Mesenchymal stem cell (in vitro differentiated cells and primary cell): ENCODE results near the gene KRT13.

Source experiments
- DNase-seq: peaks from one replicate; pipeline ENCODE4 v3.0.0-alpha.2; 2013
- H2AFZ ChIP-seq: one replicate; pipeline ENCODE4 v1.6.1; 2013; ENCODE audit warnings: low read depth, mild to moderate bottlenecking, control low read depth, inconsistent platforms, low read length, moderate library complexity
- H2AK5ac ChIP-seq: 2 replicates; pipeline ENCODE4 v1.6.1; 2013; ENCODE audit warnings: low read length, moderate library complexity, mild to moderate bottlenecking, inconsistent platforms; ENCODE audit not compliant: severe bottlenecking
- H2BK120ac ChIP-seq: one replicate; pipeline ENCODE4 v1.6.1; 2013; ENCODE audit warnings: low read depth, mild to moderate bottlenecking, inconsistent platforms, low read length, moderate library complexity
- H2BK12ac ChIP-seq, 2 experiments: one replicate each; pipeline ENCODE4 v1.6.1; 2013; ENCODE audit warnings: inconsistent platforms in 2 of 2, low read length in 2 of 2, mild to moderate bottlenecking in 2 of 2, moderate library complexity in 2 of 2, control low read depth in 1 of 2
- H2BK15ac ChIP-seq: one replicate; pipeline ENCODE4 v1.6.1; 2013; ENCODE audit warnings: mild to moderate bottlenecking, low read depth, inconsistent platforms; ENCODE audit not compliant: poor library complexity, severe bottlenecking
- H2BK5ac ChIP-seq: 2 replicates; pipeline ENCODE4 v1.6.1; 2013; ENCODE audit warnings: low read depth, mild to moderate bottlenecking, low read length, control low read depth, inconsistent platforms; ENCODE audit not compliant: poor library complexity, severe bottlenecking
- H3K14ac ChIP-seq, 2 experiments: one replicate each; pipeline ENCODE4 v1.6.1; 2013; ENCODE audit warnings: inconsistent platforms in 2 of 2, low read length in 2 of 2, control low read depth in 1 of 2, mild to moderate bottlenecking in 1 of 2, moderate library complexity in 1 of 2
- H3K18ac ChIP-seq, 2 experiments: one replicate each; pipeline ENCODE4 v1.6.1; 2013; ENCODE audit warnings: inconsistent platforms in 2 of 2, low read length in 2 of 2, control low read depth in 1 of 2, low read depth in 1 of 2, mild to moderate bottlenecking in 1 of 2
- H3K23ac ChIP-seq, 2 experiments: one replicate each; pipeline ENCODE4 v1.6.1; 2013; ENCODE audit warnings: inconsistent platforms in 2 of 2, low read length in 2 of 2, mild to moderate bottlenecking in 2 of 2, moderate library complexity in 2 of 2, control low read depth in 1 of 2
- H3K27ac ChIP-seq: 2 replicates; pipeline ENCODE4 v1.5.1; 2013; ENCODE audit warnings: mild to moderate bottlenecking, moderate library complexity, low read length, control low read depth, inconsistent platforms; ENCODE audit not compliant: poor library complexity, severe bottlenecking
- H3K27me3 ChIP-seq, 2 experiments: 2 replicates each; pipeline versions ENCODE4 v1.6.1 to v1.7.0; 2013; ENCODE audit warnings: low read length in 2 of 2, mild to moderate bottlenecking in 2 of 2, moderate library complexity in 2 of 2, control low read depth in 1 of 2, inconsistent platforms in 1 of 2; ENCODE audit not compliant: control insufficient read depth in 1 of 2, insufficient read depth in 1 of 2
- H3K36me3 ChIP-seq, 2 experiments: 2 replicates each; pipeline versions ENCODE4 v1.6.1 to v1.7.0; 2013; ENCODE audit warnings: low read length in 2 of 2, control low read depth in 1 of 2, inconsistent platforms in 1 of 2, low read depth in 1 of 2, mild to moderate bottlenecking in 1 of 2; ENCODE audit not compliant: insufficient read depth in 2 of 2, control insufficient read depth in 1 of 2
- H3K4ac ChIP-seq, 2 experiments: one replicate each; pipeline ENCODE4 v1.6.1; 2013; ENCODE audit warnings: inconsistent platforms in 2 of 2, low read length in 2 of 2, mild to moderate bottlenecking in 2 of 2, moderate library complexity in 2 of 2, control low read depth in 1 of 2, low read depth in 1 of 2
- H3K4me1 ChIP-seq: 2 replicates; pipeline ENCODE4 v1.6.1; 2013; ENCODE audit warnings: low read depth, low read length, control low read depth; ENCODE audit not compliant: control insufficient read depth, insufficient read depth
- H3K4me2 ChIP-seq: 2 replicates; pipeline ENCODE4 v1.6.1; 2013; ENCODE audit warnings: low read length, mild to moderate bottlenecking, inconsistent platforms; ENCODE audit not compliant: poor library complexity, severe bottlenecking
- H3K4me3 ChIP-seq, 2 experiments: 2 replicates each; pipeline versions ENCODE4 v1.5.1 to v1.7.0; 2013; ENCODE audit warnings: low read length in 2 of 2, mild to moderate bottlenecking in 2 of 2, control low read depth in 1 of 2, low read depth in 1 of 2; ENCODE audit not compliant: insufficient read depth in 1 of 2
- H3K79me1 ChIP-seq: replicated peaks from 2 replicates; pipeline ENCODE4 v1.6.1; 2013; ENCODE audit warnings: mild to moderate bottlenecking, control low read depth, low read length, inconsistent platforms; ENCODE audit not compliant: poor library complexity, severe bottlenecking
- H3K9ac ChIP-seq: 2 replicates; pipeline ENCODE4 v1.7.0; 2013; ENCODE audit warnings: mild to moderate bottlenecking, low read length, moderate library complexity
- H3K9me3 ChIP-seq: 2 replicates; pipeline ENCODE4 v1.7.0; 2013; ENCODE audit warnings: mild to moderate bottlenecking, low read length; ENCODE audit not compliant: control insufficient read depth
- H4K8ac ChIP-seq: one replicate; pipeline ENCODE4 v1.6.1; 2013; ENCODE audit warnings: inconsistent platforms, mild to moderate bottlenecking, low read length, moderate library complexity
- H4K91ac ChIP-seq: one replicate; pipeline ENCODE4 v1.6.1; 2013; ENCODE audit warnings: mild to moderate bottlenecking, low read length, inconsistent platforms
- WGBS: methylation state at CpG from one replicate; pipeline ENCODE4 v1.1.7; 2013; ENCODE audit warnings: mixed read lengths; 5-methylcytosine and 5-hydroxymethylcytosine counted together

Gene KRT13

DNA sequence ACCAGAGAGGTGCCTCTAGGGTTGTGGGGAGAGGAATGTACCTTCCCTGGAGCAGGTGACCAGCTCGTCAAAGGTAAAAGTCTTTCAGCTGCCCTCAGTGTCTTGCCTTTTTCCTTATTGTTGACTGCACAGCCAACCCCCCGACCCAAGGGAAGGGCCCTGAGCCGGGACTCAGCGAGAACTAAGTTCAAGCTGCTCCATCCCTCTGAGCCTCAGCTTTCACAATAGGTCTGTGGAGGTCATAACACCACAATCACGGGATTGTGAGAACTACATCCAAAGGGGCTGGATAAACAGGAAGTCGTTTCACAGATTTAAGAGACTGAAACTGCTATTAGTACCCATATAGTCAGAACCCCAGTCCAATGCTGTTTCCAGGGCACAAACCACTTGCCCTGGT, 13.1 kb downstream of the KRT13 start:
- H3K18ac ChIP-seq = peak overlapping the region in 1 of 2 experiments; percentile 73
- H3K23ac ChIP-seq = no peak overlapping the region
- WGBS = 41% methylated on average over 6 of the region's 6 CpGs
- peak; percentile 77 for DNase-seq
- no peak overlapping the region for H3K27ac ChIP-seq
- no peaks in the 10 kb centered on the region for H3K79me1 ChIP-seq
- H4K91ac ChIP-seq = peak overlapping the region; percentile 40
- H3K27me3 ChIP-seq = peaks cover 0 to 4% of the 10 kb centered on the region in 2 experiments
- H2BK5ac ChIP-seq = no peak overlapping the region
- no peak overlapping the region for H3K9ac ChIP-seq
- H3K14ac ChIP-seq = no peak overlapping the region
- no peak overlapping the region for H2BK15ac ChIP-seq
- H2BK12ac ChIP-seq = peak overlapping the region; percentile 51 to 64
- H2BK120ac ChIP-seq = no peak overlapping the region
- H3K36me3 ChIP-seq = no peaks in the 10 kb centered on the region
- no peak overlapping the region for H3K4ac ChIP-seq
- peaks cover 19% of the 10 kb centered on the region for H3K4me1 ChIP-seq
- peak overlapping the region; percentile 88 for H4K8ac ChIP-seq
- no peak overlapping the region for H2AK5ac ChIP-seq
- H3K9me3 ChIP-seq = no peaks in the 10 kb centered on the region
- H3K4me3 ChIP-seq = no peak overlapping the region
- no peak overlapping the region for H3K4me2 ChIP-seq
- H2AFZ ChIP-seq = no peak overlapping the region

GRCh38 chr17:41491476-41491875, 13.9 kb downstream of the KRT13 start:
- Histone ChIP-seq H3K9me3 (no peaks in the 10 kb centered on the region), H4K91ac (peak overlapping the region; percentile 93), H2BK120ac (peak overlapping the region; percentile 38), H2AFZ (no peak overlapping the region), H3K9ac (no peak overlapping the region), H3K4me3 (no peak overlapping the region), H3K23ac (no peak overlapping the region), H2AK5ac (no peak overlapping the region), H3K27me3 (peaks cover 0 to 12% of the 10 kb centered on the region in 2 experiments), H3K18ac (no peak overlapping the region), H2BK15ac (no peak overlapping the region), H2BK5ac (no peak overlapping the region), H3K36me3 (no peaks in the 10 kb centered on the region), H4K8ac (no peak overlapping the region), H2BK12ac (peak overlapping the region; percentile 26 to 59), H3K4me2 (no peak overlapping the region), H3K14ac (no peak overlapping the region), H3K27ac (no peak overlapping the region), H3K4me1 (peaks cover 14% of the 10 kb centered on the region), H3K4ac (peak overlapping the region in 1 of 2 experiments; percentile 45), H3K79me1 (no peaks in the 10 kb centered on the region)
- WGBS = 96% methylated on average over 2 of the region's 2 CpGs
- DNase-seq = no peak

GRCh38 chr17:41490000-41490990, 15.1 kb downstream of the KRT13 start:
- no peak for DNase-seq
- Histone ChIP-seq H2AFZ (no peak overlapping the region), H3K27me3 (peaks cover 0 to 15% of the 10 kb centered on the region in 2 experiments), H4K8ac (no peak overlapping the region), H3K9me3 (no peaks in the 10 kb centered on the region), H2BK120ac (no peak overlapping the region), H3K27ac (no peak overlapping the region), H3K14ac (no peak overlapping the region), H2AK5ac (no peak overlapping the region), H4K91ac (peak overlapping the region; percentile 18), H3K4me2 (no peak overlapping the region), H2BK5ac (no peak overlapping the region), H3K9ac (no peak overlapping the region), H2BK15ac (no peak overlapping the region), H3K4ac (no peak overlapping the region), H2BK12ac (peak overlapping the region; percentile 14 to 87), H3K23ac (no peak overlapping the region), H3K4me3 (no peak overlapping the region), H3K79me1 (no peaks in the 10 kb centered on the region), H3K4me1 (peaks cover 14% of the 10 kb centered on the region), H3K18ac (peak overlapping the region in 1 of 2 experiments; percentile 18), H3K36me3 (no peaks in the 10 kb centered on the region)
- WGBS = 77% methylated on average over 10 of the region's 10 CpGs

DNA sequence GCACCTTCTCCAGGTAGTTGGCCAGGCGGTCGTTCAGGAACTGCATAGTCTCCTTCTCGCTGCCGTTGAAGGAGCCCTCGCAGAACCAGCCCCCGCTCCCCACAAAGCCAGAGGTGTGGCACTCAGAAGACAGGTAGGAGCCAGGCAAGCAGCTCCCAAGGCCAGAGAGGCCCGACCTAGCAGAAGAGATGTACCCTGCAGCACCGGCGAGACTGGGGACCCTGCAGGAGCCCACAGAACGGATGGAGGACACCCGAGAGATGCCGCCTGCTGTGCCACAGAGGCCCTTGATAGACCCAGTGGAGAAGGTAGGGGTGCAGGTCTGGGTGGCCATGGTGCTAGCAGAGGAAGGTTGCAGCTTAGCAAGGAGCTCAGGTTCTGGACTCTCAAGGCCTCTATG, 15.9 kb downstream of the KRT13 start, which contains the start of gene KRT36:
Gene KRT36 (minus strand): TSS at position 380 of the 400 bp plus-strand sequence. CDS start 46 bp downstream, at position 334.
- Histone ChIP-seq H3K23ac (no peak within 1 kb of the TSS), H3K9me3 (no peaks in the 10 kb centered on the region), H4K8ac (no peak within 1 kb of the TSS), H3K14ac (no peak within 1 kb of the TSS), H3K4ac (no peak within 1 kb of the TSS), H2AFZ (no peak within 1 kb of the TSS), H3K9ac (no peak within 1 kb of the TSS), H3K18ac (peak within 1 kb of the TSS in 1 of 2 experiments; percentile 18), H2AK5ac (no peak within 1 kb of the TSS), H3K36me3 (no peaks in the 10 kb centered on the region), H3K79me1 (no peaks in the 10 kb centered on the region), H2BK15ac (peak within 1 kb of the TSS; percentile 54), H4K91ac (peak within 1 kb of the TSS; percentile 18), H2BK5ac (no peak within 1 kb of the TSS), H3K4me1 (peaks cover 11% of the 10 kb centered on the region), H3K27me3 (peaks cover 0 to 16% of the 10 kb centered on the region in 2 experiments), H2BK12ac (peak within 1 kb of the TSS; percentile 14 to 87), H3K4me2 (no peak within 1 kb of the TSS), H3K27ac (no peak within 1 kb of the TSS), H2BK120ac (no peak within 1 kb of the TSS), H3K4me3 (no peak within 1 kb of the TSS)
- DNase-seq = no peak
- WGBS = 95% methylated on average over 12 of the region's 12 CpGs
